Uterus (tissue), 2 donors: ENCODE results near the gene FDXR.

Source experiments
- POLR2A ChIP-seq, 2 donors: fragments of 450-650 bp; IDR thresholded peaks; one replicate each; pipeline ENCODE4 v1.6.1; 2016; ENCODE audit warnings: antibody characterized with exemption in 2 of 2, mild to moderate bottlenecking in 1 of 2, moderate library complexity in 1 of 2
- TF ChIP-seq, protein P1 (sequence below), 4 experiments: fragments of 200-600 bp in 2 of 4; fragments of 450-650 bp in 2 of 4; sonication (generic) in 2 of 4; IDR thresholded peaks; one replicate each; pipeline ENCODE4 v1.5.1; 2016 to 2019; ENCODE audit warnings: antibody characterized with exemption in 4 of 4, mild to moderate bottlenecking in 2 of 4, moderate library complexity in 1 of 4

DNA sequence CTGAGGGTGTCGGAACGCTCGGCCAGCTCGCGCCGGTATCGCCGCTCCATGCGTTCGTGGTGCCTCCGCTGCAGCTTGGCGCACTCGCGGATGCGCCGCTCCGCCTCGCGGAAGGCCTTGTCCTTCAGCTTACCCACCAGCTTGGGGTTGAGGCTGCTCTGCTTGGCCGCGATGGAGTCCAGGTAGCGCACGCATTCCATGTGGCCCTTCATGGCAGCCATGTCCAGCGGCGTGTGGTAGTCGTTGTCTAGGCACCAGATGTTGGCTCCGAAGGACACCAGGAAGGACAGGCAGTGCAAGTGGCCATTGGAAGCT lies 47.5 kb upstream of the FDXR start:
- TF ChIP-seq, protein P1, sequence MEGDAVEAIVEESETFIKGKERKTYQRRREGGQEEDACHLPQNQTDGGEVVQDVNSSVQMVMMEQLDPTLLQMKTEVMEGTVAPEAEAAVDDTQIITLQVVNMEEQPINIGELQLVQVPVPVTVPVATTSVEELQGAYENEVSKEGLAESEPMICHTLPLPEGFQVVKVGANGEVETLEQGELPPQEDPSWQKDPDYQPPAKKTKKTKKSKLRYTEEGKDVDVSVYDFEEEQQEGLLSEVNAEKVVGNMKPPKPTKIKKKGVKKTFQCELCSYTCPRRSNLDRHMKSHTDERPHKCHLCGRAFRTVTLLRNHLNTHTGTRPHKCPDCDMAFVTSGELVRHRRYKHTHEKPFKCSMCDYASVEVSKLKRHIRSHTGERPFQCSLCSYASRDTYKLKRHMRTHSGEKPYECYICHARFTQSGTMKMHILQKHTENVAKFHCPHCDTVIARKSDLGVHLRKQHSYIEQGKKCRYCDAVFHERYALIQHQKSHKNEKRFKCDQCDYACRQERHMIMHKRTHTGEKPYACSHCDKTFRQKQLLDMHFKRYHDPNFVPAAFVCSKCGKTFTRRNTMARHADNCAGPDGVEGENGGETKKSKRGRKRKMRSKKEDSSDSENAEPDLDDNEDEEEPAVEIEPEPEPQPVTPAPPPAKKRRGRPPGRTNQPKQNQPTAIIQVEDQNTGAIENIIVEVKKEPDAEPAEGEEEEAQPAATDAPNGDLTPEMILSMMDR (IDR thresholded peaks at IDR 0.05) = no peak
- TF ChIP-seq POLR2A (IDR thresholded peaks at IDR 0.05) = no peak
